WTC11 (cell line): ENCODE measurements around the gene NLGN1. TPM values are rescaled to one million over a fixed set of nuclear protein-coding genes. Genes with fewer than 3 reads are reported as not detected.

Experiments used
- ATAC-seq: fragments of 200-7000 bp; cut with Tn5 transposase; 2 replicates; pipeline ENCODE4 v1.10.0; 2021; ENCODE audit warnings: mild to moderate bottlenecking, moderate library complexity
- CTCF ChIA-PET: fragments of 300-600 bp; sonication (Branson Sonifier 250); formaldehyde crosslinking; loops from one replicate; lab custom pipeline; 2021; ENCODE audit warnings: antibody characterized with exemption; lab: Charles Lee
- POLR2A ChIA-PET: fragments of 350-600 bp; sonication (Branson Sonifier 250); formaldehyde crosslinking; loops from one replicate; lab custom pipeline; 2021; ENCODE audit warnings: antibody characterized with exemption; lab: Charles Lee
- DNase-seq: peaks from one replicate; pipeline ENCODE4 v3.0.0; 2021; ENCODE audit warnings: low spot score
- H3K27ac Mint-ChIP-seq: 2 replicates; pipeline ENCODE4 v1.8.0; 2021; ENCODE audit warnings: mixed read lengths
- H3K27me3 Mint-ChIP-seq: 2 replicates; pipeline ENCODE4 v1.8.0; 2021; ENCODE audit warnings: low read depth, mild to moderate bottlenecking, moderate library complexity, mixed read lengths
- H3K36me3 Mint-ChIP-seq: 2 replicates; pipeline ENCODE4 v1.8.0; 2021; ENCODE audit warnings: mixed read lengths
- H3K4me1 Mint-ChIP-seq: 2 replicates; pipeline ENCODE4 v1.8.0; 2022; ENCODE audit warnings: mixed read lengths
- H3K4me3 Mint-ChIP-seq: 2 replicates; pipeline ENCODE4 v1.8.0; 2021; ENCODE audit warnings: mild to moderate bottlenecking, moderate library complexity, mixed read lengths
- H3K9me3 Mint-ChIP-seq: 2 replicates; pipeline ENCODE4 v1.8.0; 2021; ENCODE audit warnings: mixed read lengths
- ATF1 ChIP-seq: sonication (generic); formaldehyde crosslinking; IDR thresholded peaks from 2 replicates; pipeline ENCODE4 v1.8.1; 2023; ENCODE audit warnings: mild to moderate bottlenecking, moderate library complexity, missing genetic modification reagents
- CREB1 ChIP-seq: sonication (generic); formaldehyde crosslinking; IDR thresholded peaks from 2 replicates; pipeline ENCODE4 v1.8.0; 2023; ENCODE audit warnings: mild to moderate bottlenecking, missing genetic modification reagents
- ELF4 ChIP-seq: sonication (generic); formaldehyde crosslinking; IDR thresholded peaks from 2 replicates; pipeline ENCODE4 v1.8.1; 2022; ENCODE audit warnings: low read depth, mild to moderate bottlenecking, moderate library complexity, missing genetic modification reagents
- EMX1 ChIP-seq: fragments of 250-450 bp; sonication (Bioruptor Pico); IDR thresholded peaks from 2 replicates; pipeline ENCODE4 v1.8.0; 2021; ENCODE audit warnings: mild to moderate bottlenecking
- FOXK1 ChIP-seq: sonication (generic); formaldehyde crosslinking; IDR thresholded peaks from 2 replicates; pipeline ENCODE4 v1.8.0; 2022; ENCODE audit warnings: mild to moderate bottlenecking, moderate library complexity, missing genetic modification reagents
- GABPB1 ChIP-seq: sonication (generic); formaldehyde crosslinking; IDR thresholded peaks from 2 replicates; pipeline ENCODE4 v1.8.1; 2023; ENCODE audit warnings: mild to moderate bottlenecking, missing genetic modification reagents
- GRHL2 ChIP-seq: fragments of 250-450 bp; sonication (Bioruptor Pico); IDR thresholded peaks from 2 replicates; pipeline ENCODE4 v1.8.0; 2022; ENCODE audit warnings: mild to moderate bottlenecking, moderate library complexity; ENCODE audit not compliant: insufficient replicate concordance, severe bottlenecking
- IRF1 ChIP-seq: sonication (generic); formaldehyde crosslinking; IDR thresholded peaks from 2 replicates; pipeline ENCODE4 v1.8.0; 2023; ENCODE audit warnings: missing genetic modification reagents
- JAZF1 ChIP-seq: fragments of 250-450 bp; sonication (Bioruptor Pico); IDR thresholded peaks from 2 replicates; pipeline ENCODE4 v1.9.0; 2021; ENCODE audit warnings: moderate library complexity, mild to moderate bottlenecking, inconsistent platforms
- MAX ChIP-seq: sonication (generic); formaldehyde crosslinking; IDR thresholded peaks from 2 replicates; pipeline ENCODE4 v1.8.0; 2022; ENCODE audit warnings: mild to moderate bottlenecking, missing genetic modification reagents
- MXD4 ChIP-seq: fragments of 250-450 bp; sonication (Bioruptor Pico); IDR thresholded peaks from 2 replicates; pipeline ENCODE4 v1.8.0; 2021; ENCODE audit warnings: mild to moderate bottlenecking, moderate library complexity, borderline replicate concordance
- PRRX2 ChIP-seq: fragments of 250-450 bp; sonication (Bioruptor Pico); IDR thresholded peaks from 2 replicates; pipeline ENCODE4 v1.8.0; 2021; ENCODE audit warnings: mild to moderate bottlenecking
- SMAD3 ChIP-seq: sonication (generic); formaldehyde crosslinking; IDR thresholded peaks from 2 replicates; pipeline ENCODE4 v1.8.0; 2022; ENCODE audit warnings: missing genetic modification reagents, mild to moderate bottlenecking, borderline replicate concordance
- TEAD1 ChIP-seq: sonication (generic); formaldehyde crosslinking; IDR thresholded peaks from 2 replicates; pipeline ENCODE4 v1.8.0; 2022; ENCODE audit warnings: mild to moderate bottlenecking, missing genetic modification reagents
- USF2 ChIP-seq: sonication (generic); formaldehyde crosslinking; IDR thresholded peaks from 2 replicates; pipeline ENCODE4 v1.8.1; 2023; ENCODE audit warnings: mild to moderate bottlenecking, missing genetic modification reagents, moderate library complexity
- ZBTB21 ChIP-seq: sonication (generic); formaldehyde crosslinking; IDR thresholded peaks from 2 replicates; pipeline ENCODE4 v1.8.1; 2023; ENCODE audit warnings: mild to moderate bottlenecking, missing genetic modification reagents, borderline replicate concordance
- ZMAT4 ChIP-seq: fragments of 250-450 bp; sonication (Bioruptor Pico); IDR thresholded peaks from 2 replicates; pipeline ENCODE4 v1.9.0; 2021; ENCODE audit warnings: mild to moderate bottlenecking
- ZNF138 ChIP-seq: sonication (generic); formaldehyde crosslinking; conservative IDR thresholded peaks from 2 replicates; pipeline ENCODE4 v1.8.1; 2022; ENCODE audit warnings: mild to moderate bottlenecking, moderate library complexity, missing genetic modification reagents
- ZNF232 ChIP-seq: sonication (generic); formaldehyde crosslinking; IDR thresholded peaks from 2 replicates; pipeline ENCODE4 v1.8.0; 2022; ENCODE audit warnings: mild to moderate bottlenecking, missing genetic modification reagents
- ZNF532 ChIP-seq: fragments of 250-450 bp; sonication (Bioruptor Pico); IDR thresholded peaks from 2 replicates; pipeline ENCODE4 v1.9.0; 2021; ENCODE audit warnings: mild to moderate bottlenecking, borderline replicate concordance
- total RNA-seq: library from RNA; stranded (reverse); gene quantifications from 3 replicates; pipeline ENCODE4 v1.2.3, GENCODE V29; 2021
- TF ChIP-seq, protein P1 (sequence below): sonication (generic); formaldehyde crosslinking; IDR thresholded peaks from 2 replicates; pipeline ENCODE4 v1.8.1; 2022; ENCODE audit warnings: low read depth, missing genetic modification reagents, borderline replicate concordance
- TF ChIP-seq, protein P2 (sequence below): sonication (generic); formaldehyde crosslinking; IDR thresholded peaks from 2 replicates; pipeline ENCODE4 v1.8.0; 2022; ENCODE audit warnings: mild to moderate bottlenecking, missing genetic modification reagents
- TF ChIP-seq, protein P3 (sequence below): sonication (generic); formaldehyde crosslinking; conservative IDR thresholded peaks from 2 replicates; pipeline ENCODE4 v1.8.1; 2023; ENCODE audit warnings: mild to moderate bottlenecking, low read depth, missing genetic modification reagents, moderate library complexity

The NLGN1 gene
- total RNA-seq, 1 experiment from 2014 or later: 12.4 TPM

GRCh38 chr3:173742491-173742890 is 344.9 kb downstream of the NLGN1 start:
- H3K4me1 Mint-ChIP-seq: peaks cover 23% of the 10 kb centered on the region
- no peak overlapping the region for H3K4me3 Mint-ChIP-seq
- H3K9me3 Mint-ChIP-seq: peaks cover 12% of the 10 kb centered on the region
- CTCF ChIA-PET: no interaction called here
- ATAC-seq (no peak), DNase-seq (no peak)
- H3K36me3 Mint-ChIP-seq: peaks cover 4% of the 10 kb centered on the region
- no peak overlapping the region for H3K27ac Mint-ChIP-seq
- no peaks in the 10 kb centered on the region for H3K27me3 Mint-ChIP-seq
- POLR2A ChIA-PET: no interaction called here
- no peak for TF ChIP-seq ZMAT4
- no peak for TF ChIP-seq ZNF532 (CRISPR knock-in tag)
- TF ChIP-seq ZBTB21 (CRISPR knock-in tag): no peak
- TF ChIP-seq JAZF1: no peak
- TF ChIP-seq USF2 (CRISPR knock-in tag): no peak
- TF ChIP-seq, protein P1, sequence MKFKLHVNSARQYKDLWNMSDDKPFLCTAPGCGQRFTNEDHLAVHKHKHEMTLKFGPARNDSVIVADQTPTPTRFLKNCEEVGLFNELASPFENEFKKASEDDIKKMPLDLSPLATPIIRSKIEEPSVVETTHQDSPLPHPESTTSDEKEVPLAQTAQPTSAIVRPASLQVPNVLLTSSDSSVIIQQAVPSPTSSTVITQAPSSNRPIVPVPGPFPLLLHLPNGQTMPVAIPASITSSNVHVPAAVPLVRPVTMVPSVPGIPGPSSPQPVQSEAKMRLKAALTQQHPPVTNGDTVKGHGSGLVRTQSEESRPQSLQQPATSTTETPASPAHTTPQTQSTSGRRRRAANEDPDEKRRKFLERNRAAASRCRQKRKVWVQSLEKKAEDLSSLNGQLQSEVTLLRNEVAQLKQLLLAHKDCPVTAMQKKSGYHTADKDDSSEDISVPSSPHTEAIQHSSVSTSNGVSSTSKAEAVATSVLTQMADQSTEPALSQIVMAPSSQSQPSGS: no peak
- TF ChIP-seq PRRX2 (CRISPR knock-in tag): no peak
- no peak for TF ChIP-seq ATF1 (CRISPR knock-in tag)
- no peak for TF ChIP-seq ZNF138 (CRISPR knock-in tag)

DNA sequence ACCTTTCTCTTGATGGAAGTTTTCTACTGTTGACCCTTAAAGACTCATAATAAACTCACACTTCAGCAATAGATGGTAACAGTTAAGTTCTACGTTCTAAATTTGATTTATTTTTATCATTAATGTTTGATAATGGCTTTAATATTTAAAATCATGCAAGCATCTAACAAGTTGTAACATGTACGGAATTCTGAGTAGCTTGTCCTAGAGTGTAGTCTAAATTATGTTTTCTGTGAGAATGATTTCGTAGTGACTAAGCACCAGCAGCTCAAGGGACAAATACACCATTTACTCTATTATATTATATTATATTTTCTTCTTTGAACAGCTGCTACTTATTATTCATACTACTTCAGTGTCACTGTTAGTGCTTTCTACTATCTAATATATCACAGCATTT is 345.6 kb downstream of the NLGN1 start:
- POLR2A ChIA-PET: no interaction called here
- Mint-ChIP-seq H3K9me3 (peaks cover 12% of the 10 kb centered on the region), H3K4me1 (peaks cover 24% of the 10 kb centered on the region), H3K36me3 (peaks cover 4% of the 10 kb centered on the region), H3K27ac (no peak overlapping the region), H3K27me3 (no peaks in the 10 kb centered on the region), H3K4me3 (no peak overlapping the region)
- CTCF ChIA-PET: no interaction called here
- ATAC-seq (no peak), DNase-seq (no peak)
- no peak for TF ChIP-seq ELF4 (CRISPR knock-in tag)
- no peak for TF ChIP-seq IRF1 (CRISPR knock-in tag)
- TF ChIP-seq SMAD3 (CRISPR knock-in tag): no peak
- TF ChIP-seq GRHL2: no peak
- TF ChIP-seq FOXK1: no peak
- TF ChIP-seq GABPB1 (CRISPR knock-in tag): no peak
- TF ChIP-seq CREB1 (CRISPR knock-in tag): no peak
- no peak for TF ChIP-seq TEAD1 (CRISPR knock-in tag)
- TF ChIP-seq, protein P2, sequence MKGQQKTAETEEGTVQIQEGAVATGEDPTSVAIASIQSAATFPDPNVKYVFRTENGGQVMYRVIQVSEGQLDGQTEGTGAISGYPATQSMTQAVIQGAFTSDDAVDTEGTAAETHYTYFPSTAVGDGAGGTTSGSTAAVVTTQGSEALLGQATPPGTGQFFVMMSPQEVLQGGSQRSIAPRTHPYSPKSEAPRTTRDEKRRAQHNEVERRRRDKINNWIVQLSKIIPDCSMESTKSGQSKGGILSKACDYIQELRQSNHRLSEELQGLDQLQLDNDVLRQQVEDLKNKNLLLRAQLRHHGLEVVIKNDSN (CRISPR knock-in tag): no peak
- TF ChIP-seq ZNF232 (CRISPR knock-in tag): no peak
- TF ChIP-seq, protein P3, sequence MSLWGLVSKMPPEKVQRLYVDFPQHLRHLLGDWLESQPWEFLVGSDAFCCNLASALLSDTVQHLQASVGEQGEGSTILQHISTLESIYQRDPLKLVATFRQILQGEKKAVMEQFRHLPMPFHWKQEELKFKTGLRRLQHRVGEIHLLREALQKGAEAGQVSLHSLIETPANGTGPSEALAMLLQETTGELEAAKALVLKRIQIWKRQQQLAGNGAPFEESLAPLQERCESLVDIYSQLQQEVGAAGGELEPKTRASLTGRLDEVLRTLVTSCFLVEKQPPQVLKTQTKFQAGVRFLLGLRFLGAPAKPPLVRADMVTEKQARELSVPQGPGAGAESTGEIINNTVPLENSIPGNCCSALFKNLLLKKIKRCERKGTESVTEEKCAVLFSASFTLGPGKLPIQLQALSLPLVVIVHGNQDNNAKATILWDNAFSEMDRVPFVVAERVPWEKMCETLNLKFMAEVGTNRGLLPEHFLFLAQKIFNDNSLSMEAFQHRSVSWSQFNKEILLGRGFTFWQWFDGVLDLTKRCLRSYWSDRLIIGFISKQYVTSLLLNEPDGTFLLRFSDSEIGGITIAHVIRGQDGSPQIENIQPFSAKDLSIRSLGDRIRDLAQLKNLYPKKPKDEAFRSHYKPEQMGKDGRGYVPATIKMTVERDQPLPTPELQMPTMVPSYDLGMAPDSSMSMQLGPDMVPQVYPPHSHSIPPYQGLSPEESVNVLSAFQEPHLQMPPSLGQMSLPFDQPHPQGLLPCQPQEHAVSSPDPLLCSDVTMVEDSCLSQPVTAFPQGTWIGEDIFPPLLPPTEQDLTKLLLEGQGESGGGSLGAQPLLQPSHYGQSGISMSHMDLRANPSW (CRISPR knock-in tag): no peak
- TF ChIP-seq MAX: no peak
- no peak for TF ChIP-seq EMX1 (CRISPR knock-in tag)
- no peak for TF ChIP-seq MXD4
